ENCODE measurements around the gene DOLPP1.
A peak's percentile ranks its signal among the peaks of the same experiment; 100 is the strongest.
"Not testable (repeated sequence)": the region's sequence is repeated elsewhere in the genome, so short reads cannot be mapped to it uniquely, and the experiment has no call there.

DOLPP1 gene

DNA sequence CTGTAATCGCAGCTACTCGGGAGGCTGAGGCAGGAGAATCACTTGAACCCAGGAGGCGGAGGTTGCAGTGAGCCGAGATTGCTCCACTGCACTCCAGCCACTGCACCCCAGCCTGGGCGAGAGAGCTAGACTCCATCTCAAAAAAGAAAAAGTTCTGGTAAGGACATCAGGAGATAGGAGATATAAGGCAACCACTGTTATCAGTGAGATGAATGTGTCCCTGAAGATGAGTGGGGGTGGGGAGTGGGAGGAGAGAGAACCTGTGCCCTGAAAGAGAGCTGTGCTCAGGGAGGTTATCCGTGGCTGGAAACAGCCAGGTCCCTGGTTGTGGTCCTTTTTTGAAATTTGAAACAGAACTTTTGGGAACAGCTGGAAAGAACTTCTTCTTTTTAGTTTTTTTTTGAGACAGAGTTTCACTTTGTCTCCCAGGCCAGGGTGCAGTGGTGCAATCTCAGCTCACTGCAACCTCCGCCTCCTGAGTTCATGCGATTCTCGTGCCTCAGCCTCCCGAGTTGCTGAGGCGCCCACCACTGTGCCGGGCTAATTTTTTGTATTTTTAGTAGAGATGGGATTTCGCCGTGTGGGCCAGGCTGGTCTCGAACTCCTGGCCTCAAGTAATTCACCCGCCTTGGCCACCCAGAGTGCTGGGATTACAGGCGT is 32.9 kb downstream of the DOLPP1 start:
- no peak for DNase-seq

DNA sequence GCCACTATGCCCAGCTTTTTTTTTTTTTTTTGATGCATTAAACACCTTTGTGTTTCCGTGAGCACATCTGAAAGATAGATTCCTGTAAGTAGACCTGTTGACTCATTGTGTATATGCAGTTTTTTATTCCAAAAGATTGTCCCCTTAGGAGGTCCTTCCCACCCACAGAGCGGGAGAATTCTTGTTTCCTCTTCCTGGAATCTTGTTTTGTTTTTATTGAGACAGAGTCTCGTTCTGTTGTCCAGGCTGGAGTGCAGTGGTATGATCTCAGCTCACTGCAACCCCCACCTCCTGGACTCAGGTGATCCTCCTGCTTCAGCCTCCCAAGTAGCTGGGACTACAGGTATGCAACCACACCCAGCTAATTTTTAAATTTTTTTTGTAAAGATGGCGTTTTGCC is 37.9 kb downstream of the DOLPP1 start:
- DNase-seq, result no peak

DNA sequence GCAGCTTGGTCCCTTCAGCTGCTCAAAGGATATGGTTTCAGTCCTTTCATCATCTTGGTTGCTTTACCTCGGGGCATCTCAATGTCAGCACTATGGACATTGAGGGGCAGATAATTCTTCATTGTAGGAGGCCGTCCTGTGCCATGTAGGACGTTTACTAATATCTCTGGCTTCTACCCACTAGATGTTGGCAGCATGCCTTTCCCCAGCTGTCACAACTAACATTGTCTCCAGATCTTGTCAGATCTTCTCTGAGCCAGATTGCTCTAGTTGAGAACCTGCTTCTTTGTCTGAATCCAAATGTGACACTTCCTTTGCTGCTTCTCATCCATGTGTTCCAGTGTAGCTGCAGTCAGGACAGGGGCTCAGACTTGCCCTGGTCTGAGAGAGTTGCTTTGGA is 40.6 kb downstream of the DOLPP1 start:
- DNase-seq, result no peak

DNA sequence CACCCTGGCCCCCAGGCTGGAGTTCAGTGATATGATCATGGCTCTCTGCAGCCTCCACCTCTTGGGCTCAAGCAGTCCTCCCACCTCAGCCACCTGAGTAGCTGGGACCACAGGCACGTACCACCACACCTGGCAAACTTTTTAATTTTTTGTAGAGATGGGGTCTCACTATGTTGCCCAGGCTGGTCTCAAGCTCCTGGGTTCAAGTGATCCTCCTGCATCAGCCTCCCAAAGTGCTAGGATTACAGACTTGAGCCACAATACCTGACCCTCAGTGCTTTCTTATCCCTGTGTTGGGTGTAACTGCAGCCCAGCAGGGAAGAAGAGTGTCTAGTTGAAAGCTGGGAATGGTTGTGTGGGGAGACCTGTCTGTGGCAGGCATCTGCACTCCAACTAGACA is 41.2 kb downstream of the DOLPP1 start:
- DNase-seq, result no peak

DNA sequence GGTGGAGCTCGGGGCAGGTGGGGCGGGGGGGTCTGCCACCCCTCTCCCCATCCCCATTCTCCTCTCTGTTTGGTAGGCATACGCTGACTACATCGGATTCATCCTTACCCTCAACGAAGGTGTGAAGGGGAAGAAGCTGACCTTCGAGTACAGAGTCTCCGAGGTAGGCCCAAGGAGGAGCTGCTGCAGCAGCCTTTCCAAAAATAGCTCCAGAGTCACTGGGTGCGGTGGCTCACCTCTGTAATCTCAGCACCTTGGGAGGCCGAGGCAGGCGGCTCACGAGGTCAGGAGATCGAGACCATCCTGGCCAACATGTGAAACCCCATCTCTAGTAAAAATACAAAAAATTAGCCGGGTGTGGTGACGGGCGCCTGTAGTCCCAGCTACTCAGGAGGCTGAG is 42.1 kb downstream of the DOLPP1 start:
- not testable (repeated sequence) for DNase-seq

DNA sequence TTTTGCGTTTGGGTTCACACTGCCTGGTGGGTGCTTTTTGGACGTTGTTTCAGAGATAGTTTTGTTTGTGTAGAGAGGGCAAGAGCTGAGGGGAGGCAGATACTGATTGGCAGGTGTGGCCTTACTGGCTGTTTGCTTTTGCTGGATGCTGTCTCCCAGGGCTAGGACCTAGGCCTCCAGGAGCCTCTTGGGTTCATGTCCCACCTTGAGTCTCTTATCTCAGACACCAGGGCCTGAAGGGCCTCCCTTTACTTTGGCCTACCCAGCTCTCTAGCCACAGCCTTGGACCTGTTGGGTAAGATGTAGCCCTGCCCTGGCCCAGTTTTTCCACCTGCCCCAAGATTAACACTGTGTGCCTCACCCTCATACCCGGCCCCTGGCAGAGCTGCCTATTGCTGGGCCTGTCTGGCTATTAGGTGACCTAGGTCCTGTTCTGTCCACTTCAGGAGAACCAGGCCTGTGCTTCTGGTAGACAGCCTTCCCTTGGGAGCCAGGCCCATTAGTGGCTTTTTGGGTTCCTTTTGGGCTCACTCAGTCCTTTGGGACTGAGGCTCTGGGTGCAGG is 43.7 kb downstream of the DOLPP1 start:
- no peak for DNase-seq

DNA sequence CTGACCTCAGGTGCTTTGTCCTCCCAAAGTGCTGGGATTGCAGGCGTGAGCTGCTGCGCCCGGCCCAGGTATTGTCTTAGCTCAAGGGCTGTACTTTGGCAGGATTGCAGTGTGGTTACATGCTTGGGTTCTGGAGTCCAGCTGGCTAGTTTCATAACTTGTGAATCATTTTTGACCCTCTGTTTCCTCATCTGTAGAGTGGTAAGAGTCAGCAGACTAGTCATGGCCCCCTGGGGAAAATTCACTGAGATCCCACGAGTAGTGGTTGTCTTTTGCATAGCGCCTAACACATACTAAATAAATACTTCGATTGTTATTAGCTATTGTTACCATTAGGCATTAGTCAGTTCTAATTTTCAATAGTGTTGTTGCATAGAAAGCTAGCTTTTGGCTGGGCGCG is 44.6 kb downstream of the DOLPP1 start:
- no peak for DNase-seq

DNA sequence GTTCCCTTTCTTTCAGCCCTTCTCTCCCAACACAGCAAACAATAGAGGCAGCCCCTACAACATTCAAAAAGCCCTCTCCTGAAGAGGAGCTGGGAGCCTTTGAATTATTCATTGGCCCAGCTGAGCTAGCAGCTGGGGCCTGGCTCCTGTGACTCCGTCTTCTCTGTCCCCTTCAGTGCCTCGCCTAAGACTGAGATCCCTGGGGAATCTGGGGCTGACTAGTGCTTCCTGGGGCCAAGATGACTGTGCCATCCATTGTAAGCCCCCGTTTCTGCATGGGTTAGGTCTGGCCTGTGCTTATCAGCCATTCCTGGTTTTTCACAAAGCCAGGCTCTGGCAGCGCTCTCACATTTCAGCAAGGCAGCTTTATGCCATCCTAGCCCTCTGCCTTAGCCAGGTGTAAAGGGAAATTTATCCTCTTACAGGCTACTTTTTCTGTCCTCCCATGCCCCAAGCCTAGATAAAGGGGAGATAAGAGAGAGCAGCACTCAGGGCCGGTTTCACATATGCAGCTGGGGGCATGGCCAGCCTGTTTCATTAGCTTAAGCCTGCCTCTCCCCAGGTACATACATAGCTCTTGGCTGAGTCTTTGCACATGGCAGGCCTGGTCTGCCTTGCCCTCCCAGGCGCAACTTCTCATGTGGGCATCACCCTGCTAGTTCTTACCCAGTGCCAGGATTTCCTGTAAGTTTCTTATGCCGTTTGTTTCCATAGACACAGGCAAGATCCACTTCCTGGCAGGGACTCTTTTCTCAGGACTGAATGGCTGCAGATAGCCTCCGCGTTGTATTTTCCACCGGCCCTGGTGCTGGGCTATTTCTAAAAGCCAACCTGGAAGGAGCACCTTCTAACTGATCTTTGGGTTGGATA is 46.1 kb downstream of the DOLPP1 start:
- no peak for DNase-seq

DNA sequence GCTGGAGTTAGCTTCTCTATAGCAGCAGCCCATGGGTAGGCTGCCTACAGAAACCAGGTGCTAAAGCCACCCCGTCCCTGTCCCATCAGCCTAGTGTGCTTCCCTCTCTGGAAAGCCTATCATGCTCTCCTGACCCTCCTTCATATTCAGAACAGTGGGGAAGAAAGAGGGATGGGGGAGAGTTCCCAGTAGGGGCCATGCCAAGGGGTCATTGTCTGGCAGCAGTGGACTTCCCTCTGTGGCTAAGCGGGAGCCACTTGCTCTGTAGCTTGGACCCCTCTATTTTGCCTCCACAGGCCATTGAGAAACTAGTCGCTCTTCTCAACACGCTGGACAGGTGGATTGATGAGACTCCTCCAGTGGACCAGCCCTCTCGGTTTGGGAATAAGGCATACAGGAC is 47.8 kb downstream of the DOLPP1 start:
- no peak for DNase-seq

DNA sequence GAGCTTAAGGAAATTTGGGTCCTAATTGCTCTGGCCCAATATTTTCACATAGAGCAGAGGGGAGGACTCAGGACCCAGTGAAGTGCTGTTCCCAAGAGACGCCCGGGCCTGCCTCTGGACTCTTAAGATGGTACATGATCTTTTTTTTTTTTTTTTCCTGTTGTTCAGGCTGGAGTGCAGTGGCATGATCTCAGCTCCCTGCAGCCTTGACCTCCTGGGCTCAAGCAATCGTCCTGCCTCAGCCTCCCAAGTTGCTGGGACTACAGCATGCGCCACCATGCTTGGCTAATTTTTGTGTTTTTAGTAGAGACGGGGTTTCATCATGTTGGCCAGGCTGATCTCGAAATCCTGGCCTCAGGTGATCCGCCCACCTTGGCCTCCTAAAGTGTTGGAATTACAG is 49.4 kb downstream of the DOLPP1 start:
- not testable (repeated sequence) for DNase-seq

DNA sequence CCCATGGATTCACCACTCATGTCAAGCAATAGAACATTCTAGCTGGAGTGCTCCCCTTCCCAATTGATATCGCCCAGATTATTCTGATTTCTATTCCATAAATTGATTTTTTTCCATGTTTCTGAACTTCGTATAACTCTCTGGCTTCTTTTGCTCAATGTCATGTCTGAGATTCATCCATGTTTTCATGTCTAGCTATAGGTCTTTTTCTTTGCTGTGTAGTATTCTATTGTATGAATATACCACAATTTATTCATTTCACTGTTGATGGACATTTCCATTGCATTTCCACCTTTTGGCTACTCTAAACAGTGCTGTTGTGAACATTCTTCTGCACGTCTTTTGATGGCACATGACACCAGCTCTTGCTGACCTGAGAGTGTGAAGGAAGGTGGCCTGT is 49.9 kb downstream of the DOLPP1 start:
- no peak for DNase-seq

DNA sequence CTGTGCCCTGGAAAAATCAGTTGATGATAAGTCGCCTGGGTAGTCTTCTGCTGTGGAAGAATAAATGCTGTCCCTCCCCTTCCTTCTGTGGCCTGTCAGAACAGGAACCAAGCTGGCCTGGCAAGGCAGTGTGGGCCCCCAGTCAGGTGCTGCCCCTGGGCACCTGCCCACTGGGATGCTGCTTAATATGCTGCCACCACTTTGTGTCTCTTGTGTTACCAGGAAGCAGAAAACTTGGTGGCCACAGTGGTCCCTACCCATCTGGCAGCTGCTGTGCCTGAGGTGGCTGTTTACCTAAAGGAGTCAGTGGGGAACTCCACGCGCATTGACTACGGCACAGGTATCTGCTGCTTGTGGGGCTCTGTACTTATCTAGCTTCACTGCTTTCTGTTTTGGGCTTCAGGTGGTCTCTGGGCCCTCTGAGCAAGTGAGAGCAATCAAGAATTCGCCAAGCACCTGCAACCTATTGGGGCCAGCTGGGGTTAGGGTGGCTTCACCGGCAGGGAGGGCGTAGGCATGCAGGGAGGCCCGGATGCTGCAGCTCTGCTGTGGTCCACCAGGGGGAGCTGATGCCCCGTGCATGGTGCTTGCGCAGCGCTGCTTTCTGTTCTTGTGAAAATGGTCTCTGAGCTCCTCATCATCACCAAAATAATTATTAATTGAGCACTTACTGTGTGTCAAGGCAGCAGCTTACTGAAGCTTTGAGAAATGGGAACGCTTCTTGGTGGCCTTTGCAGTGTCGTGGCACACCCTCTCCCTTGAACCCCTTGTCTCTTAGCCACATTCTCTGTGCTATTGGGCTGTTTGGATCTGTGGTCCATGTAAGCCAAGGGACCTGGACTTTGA is 50.6 kb downstream of the DOLPP1 start:
- DNase-seq, result peak; percentile 80

DNA sequence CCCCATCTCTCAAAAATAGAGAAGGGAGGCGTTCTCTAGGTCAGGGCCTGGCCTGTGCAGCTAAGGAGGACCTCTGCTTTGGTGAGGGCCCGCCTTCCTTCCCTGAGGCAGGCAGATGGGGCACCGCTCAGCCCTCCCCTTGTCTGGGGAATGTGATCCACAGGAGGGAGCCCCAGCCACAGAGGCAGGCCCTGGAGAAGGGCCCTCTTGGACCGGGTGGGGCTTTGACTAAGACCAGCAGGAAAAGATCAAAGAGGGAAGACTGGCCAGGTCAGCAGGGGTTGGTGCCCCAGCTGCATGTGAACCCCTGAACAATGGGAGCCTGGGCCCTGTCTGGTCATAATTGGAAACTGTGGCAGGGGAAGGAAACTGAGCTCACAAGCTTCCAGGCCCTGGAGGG is 52.2 kb downstream of the DOLPP1 start:
- DNase-seq, result no peak

DNA sequence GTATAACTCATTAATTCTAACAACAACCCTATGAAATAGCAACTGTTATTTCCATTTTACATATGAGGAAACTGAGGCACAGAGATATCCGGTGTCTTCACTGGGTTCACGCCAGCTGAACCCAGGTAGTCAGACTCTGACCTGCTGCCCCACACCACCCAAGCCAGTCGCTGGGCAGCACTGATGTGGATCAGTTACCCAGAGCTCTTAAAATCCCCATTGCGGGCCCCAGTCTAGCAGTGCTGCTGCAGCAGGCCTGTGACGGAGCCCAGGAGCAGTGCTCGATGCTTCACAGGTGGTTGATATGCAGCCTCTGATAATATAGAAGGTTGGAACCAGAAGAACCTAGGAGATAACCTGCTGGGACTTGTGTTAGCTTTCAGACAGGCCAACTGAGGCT is 54.6 kb downstream of the DOLPP1 start:
- no peak for DNase-seq

DNA sequence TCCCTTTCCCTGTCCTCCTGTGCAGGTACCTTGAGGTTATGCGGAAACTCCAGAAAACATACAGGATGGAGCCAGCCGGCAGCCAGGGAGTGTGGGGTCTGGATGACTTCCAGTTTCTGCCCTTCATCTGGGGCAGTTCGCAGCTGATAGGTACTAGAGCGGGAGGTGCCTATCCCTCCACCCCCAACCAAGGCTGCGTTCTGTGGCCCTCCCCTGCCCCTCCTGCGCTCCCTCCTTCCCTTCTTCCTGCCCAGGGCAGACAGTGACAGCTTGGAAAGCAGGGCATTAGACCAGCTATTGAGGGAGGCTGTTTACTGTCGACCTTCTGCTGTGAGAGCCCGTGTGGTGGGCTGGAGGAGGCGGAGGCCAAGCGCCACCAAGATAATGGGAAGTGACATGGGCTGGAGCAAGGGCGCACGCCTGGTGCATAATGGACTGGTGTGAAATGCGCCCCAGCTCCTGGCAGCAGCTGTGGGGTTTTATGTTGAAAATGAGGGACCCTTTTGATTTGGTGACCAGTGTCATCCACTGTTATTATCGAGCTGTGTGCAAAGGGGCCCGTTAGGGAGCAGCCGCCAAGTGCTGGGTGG is 55.6 kb downstream of the DOLPP1 start:
- DNase-seq, result no peak

DNA sequence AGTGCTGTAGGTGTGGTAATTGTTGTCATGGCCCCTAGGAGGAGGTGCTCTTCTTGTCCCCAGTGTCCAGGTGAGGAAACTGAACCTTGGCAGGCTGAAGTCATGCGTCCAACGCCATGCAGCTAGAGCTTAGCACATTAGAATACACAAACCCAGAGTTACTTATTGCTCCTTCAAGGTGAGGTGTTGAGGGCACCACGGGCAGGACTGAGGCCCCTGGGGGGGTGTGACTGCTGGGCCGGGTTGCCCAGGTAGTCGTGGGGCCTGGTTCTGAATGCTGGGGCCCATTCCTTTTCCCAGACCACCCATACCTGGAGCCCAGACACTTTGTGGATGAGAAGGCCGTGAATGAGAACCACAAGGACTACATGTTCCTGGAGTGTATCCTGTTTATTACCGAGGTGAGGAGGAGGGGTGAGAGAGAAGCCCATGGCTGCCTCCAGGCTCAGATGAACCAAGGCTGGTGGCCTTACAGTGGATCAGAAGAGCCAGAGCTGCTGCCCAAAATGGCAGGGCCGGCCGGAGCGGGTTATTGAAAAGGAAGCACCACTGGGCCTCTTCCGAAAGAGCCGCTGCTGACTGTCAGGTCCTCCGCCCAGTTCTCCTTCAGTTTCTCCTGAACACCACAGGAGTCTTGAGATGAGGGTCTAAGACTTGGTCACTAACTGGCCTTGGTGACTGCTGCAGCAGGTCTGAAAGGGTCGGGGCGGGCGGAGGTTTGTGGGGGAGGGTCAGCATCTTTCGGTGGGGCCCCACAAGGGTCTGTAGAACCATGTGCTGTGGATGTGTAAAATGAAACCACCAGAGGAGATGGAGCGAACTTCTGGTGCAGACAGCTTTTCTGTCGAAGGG is 56.6 kb downstream of the DOLPP1 start:
- DNase-seq, result no peak

DNA sequence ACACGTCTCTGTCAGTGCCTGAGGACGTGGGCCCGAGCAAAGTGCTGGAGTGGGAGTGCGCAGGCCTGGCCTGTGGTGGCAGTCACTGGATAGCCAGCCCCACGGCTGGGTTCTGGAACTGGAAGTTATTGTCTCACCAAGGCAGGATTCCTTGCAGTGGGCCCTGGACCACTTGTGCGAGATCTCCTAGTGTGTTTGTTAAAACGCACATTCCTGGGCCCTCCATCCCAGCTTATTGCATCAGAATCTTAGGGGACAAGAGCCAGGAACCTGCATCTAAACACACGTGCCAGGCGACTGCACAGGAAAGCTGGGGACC is 57.2 kb downstream of the DOLPP1 start:
- DNase-seq, result no peak

DNA sequence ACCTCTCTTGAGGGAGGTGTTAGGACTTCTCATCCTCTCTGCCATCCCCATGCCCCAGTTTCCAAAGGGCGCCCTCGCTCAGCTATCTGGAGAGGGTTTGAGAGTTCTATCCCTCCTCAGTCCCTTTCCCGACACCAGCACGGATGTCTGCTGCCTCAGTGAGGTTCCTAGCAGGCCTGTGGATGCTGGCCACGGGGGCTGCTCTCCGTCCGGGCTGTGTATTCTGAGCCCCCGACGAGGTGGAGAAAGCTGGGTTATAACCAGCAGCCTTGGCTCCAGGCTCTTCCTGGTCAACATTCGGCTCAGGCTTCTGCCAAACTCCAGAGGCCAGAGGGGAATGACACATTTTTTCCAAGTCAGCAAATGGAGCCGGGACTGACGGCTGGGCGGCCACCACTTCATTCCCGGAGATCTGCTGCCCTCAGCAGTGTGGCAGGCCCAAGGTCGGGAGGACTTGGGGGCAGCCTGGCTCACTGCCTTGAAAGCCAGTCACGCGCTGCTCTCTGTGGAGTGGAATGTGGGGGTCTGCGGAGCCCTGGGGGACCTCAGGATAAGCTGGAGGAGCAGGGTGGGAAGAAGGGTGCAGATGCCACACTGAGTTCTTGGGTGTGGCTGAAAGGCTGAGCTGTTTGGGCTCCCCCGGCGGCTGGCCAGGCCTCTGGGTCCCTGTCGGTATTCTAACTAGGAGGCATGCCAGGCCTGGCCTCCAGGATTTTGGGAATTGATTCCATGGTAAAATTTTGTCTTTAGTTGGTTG is 57.7 kb downstream of the DOLPP1 start:
- no peak for DNase-seq

DNA sequence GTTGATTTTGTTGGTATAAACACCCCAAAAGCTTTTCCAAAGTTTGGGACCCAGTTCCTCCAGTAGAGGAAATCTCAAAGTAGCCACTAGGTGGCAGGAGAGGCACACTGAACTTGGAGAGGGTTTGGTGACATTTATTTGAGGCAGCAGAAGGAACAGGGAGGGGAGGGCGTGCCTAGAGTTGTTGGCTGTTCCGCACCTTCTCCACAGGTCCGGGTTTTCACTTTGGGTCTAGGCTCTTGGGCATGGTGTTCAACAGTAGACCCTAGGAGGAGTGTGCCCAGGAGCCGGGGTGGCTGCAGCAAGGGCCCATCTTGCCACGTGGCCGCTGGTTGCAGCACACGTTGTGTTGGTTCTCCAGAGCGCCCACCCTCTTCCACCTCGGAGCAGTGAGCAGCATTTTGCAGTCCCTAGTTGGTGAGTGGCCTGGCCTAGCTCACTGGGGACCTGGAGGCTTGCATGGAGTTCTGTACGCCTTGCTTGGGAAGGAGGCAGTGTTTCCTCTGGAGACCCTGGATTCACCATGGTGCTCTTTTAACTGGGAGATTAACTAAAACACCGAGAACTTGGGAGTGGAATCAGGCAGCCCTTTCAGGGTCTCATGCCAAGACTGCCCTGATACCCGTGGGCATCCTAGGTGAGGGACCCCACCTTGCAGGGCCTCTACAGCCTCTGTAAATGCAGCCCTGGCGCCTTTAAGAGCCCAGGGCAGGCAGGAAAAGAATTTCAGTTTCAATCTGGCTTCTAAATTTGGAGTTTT is 58.5 kb downstream of the DOLPP1 start:
- peak; percentile 60 for DNase-seq

DNA sequence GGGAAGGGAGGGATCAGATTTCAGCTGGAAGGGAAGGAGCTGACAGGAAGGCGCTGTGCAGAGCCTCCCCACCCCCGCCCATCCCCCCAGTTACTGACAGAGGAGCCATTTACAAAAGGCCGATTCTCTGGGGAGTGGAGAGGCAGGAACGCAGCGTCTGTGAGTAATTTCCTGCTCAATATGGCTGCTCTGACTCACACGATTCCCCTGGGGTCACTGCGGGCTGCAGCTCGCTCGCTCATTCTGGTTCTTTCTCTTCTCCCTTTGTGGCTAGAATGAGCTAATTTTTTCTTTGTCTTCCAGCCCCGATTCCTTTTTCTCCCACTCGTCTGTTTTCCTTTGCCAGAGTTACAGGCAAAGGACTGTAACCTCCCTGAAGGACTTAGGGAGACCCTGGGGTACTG is 59.1 kb downstream of the DOLPP1 start:
- peak; percentile 68 for DNase-seq

Measured in activated CD4-positive, alpha-beta T cell treated with anti-CD3 and anti-CD28 coated beads for 1 hour (primary cell).